ENCODE measurements around the gene ASB11. TPM values are rescaled to one million over a fixed set of nuclear protein-coding genes. Genes with fewer than 3 reads are reported as not detected.

ASB11 gene
- total RNA-seq, 1 experiment from 2014 or later = not detected

- peak; percentile 24 for DNase-seq (ENCODE audit: low read depth)
These were observed 81.9 kb downstream of the ASB11 start for GRCh38 chrX:15233416-15234015.

Other genes starting within 250 kb of the ASB11 start
- 12.3 and 17.5 TPM in 2 replicates for gene ASB9, start 45.6 kb downstream of the ASB11 start, total RNA-seq (2014; rRNA removed; shearing (Covaris generic))
- gene PIGA, start 19.9 kb upstream of the ASB11 start, total RNA-seq (2014; rRNA removed; shearing (Covaris generic)) = 20.7 and 23.1 TPM in 2 replicates
- 0.12 and 0.39 TPM in 2 replicates for gene VEGFD, start 68.8 kb upstream of the ASB11 start, total RNA-seq (2014; rRNA removed; shearing (Covaris generic))
- gene PIR, start 177.7 kb upstream of the ASB11 start, total RNA-seq (2014; rRNA removed; shearing (Covaris generic)) = 25.1 and 27.3 TPM in 2 replicates
- not detected in 2 replicates for gene BMX, start 185.2 kb upstream of the ASB11 start, total RNA-seq (2014; rRNA removed; shearing (Covaris generic))

All from RPMI7951 (cell line).